SK-N-SH (cell line): Measurements from ENCODE around the gene OSGEP. TPM values are rescaled to one million over a fixed set of nuclear protein-coding genes. Genes with fewer than 3 reads are reported as not detected.

ENCODE experiments used
- CTCF ChIA-PET: fragments of 300-600, 350-600 bp; formaldehyde crosslinking; extraction: SDS; loops from one replicate; lab custom pipeline; 2021; lab: Yijun Ruan, JAX
- POLR2A ChIA-PET: fragments of 350-600 bp; sonication (Branson Sonifier 250); formaldehyde crosslinking; extraction: SDS; loops from one replicate; lab custom pipeline; 2020; ENCODE audit warnings: antibody characterized with exemption, inconsistent platforms; lab: Yijun Ruan, JAX
- DNase-seq: peaks from one replicate; pipeline ENCODE4 v3.0.0; 2012
- H2AFZ ChIP-seq: fragments of 200-600 bp; sonication (generic); 2 replicates; pipeline ENCODE4 v1.8.1; 2016; ENCODE audit warnings: antibody characterized with exemption, mild to moderate bottlenecking, low read depth
- H3F3A ChIP-seq: fragments of 200-600 bp; sonication (generic); replicated peaks from 2 replicates; pipeline ENCODE3; 2016; ENCODE audit warnings: antibody characterized with exemption, mild to moderate bottlenecking; ENCODE audit not compliant: insufficient read depth
- H3K27ac ChIP-seq, 2 experiments: fragments of 200-500 bp in 1 of 2; fragments of 200-600 bp in 1 of 2; sonication (Bioruptor generic) in 1 of 2; sonication (generic), shearing (Covaris generic) in 1 of 2; 2 replicates each; pipeline versions ENCODE4 v1.5.1 to v1.6.1; 2014 to 2016; ENCODE audit warnings: low read depth in 2 of 2, inconsistent platforms in 1 of 2, low read length in 1 of 2, mild to moderate bottlenecking in 1 of 2, mixed read lengths in 1 of 2
- H3K27me3 ChIP-seq: fragments of 200-600 bp; sonication (generic), shearing (Covaris generic); 2 replicates; pipeline ENCODE4 v1.6.1; 2016; ENCODE audit warnings: mixed run types; ENCODE audit not compliant: insufficient read depth
- H3K36me3 ChIP-seq, 2 experiments: fragments of 200-500 bp in 1 of 2; fragments of 200-600 bp in 1 of 2; sonication (Bioruptor generic) in 1 of 2; sonication (generic) in 1 of 2; replicated peaks in 1 of 2; 2 replicates each; pipeline versions ENCODE3 to v1.5.1; 2014 to 2016; ENCODE audit warnings: low read length in 1 of 2, mild to moderate bottlenecking in 1 of 2; ENCODE audit not compliant: insufficient read depth in 2 of 2, control insufficient read depth in 1 of 2
- H3K4me1 ChIP-seq, 2 experiments: fragments of 200-500 bp in 1 of 2; fragments of 200-600 bp in 1 of 2; sonication (Bioruptor generic) in 1 of 2; sonication (generic), shearing (Covaris generic) in 1 of 2; 2 replicates each; pipeline versions ENCODE4 v1.5.1 to v1.6.1; 2014 to 2016; ENCODE audit warnings: low read depth in 1 of 2, low read length in 1 of 2, mixed run types in 1 of 2; ENCODE audit not compliant: insufficient read depth in 2 of 2, control insufficient read depth in 1 of 2
- H3K4me2 ChIP-seq: fragments of 200-600 bp; sonication (generic), shearing (Covaris generic); 2 replicates; pipeline ENCODE4 v1.6.1; 2017; ENCODE audit warnings: mixed run types
- H3K4me3 ChIP-seq, 2 experiments: fragments of 200-500 bp in 1 of 2; fragments of 200-600 bp in 1 of 2; sonication (Bioruptor generic) in 1 of 2; sonication (generic), shearing (Covaris generic) in 1 of 2; 2 replicates each; pipeline versions ENCODE4 v1.5.1 to v1.8.1; 2014 to 2016; ENCODE audit warnings: low read depth in 2 of 2, inconsistent platforms in 1 of 2, low read length in 1 of 2, mild to moderate bottlenecking in 1 of 2, mixed read lengths in 1 of 2, moderate library complexity in 1 of 2
- H3K79me2 ChIP-seq: fragments of 200-600 bp; sonication (generic); 2 replicates; pipeline ENCODE4 v1.8.1; 2017; ENCODE audit warnings: mild to moderate bottlenecking; ENCODE audit not compliant: insufficient read depth
- H3K9ac ChIP-seq: fragments of 200-600 bp; sonication (generic); 2 replicates; pipeline ENCODE4 v1.6.1; 2017; ENCODE audit warnings: mixed run types
- H3K9me2 ChIP-seq: fragments of 200-600 bp; sonication (generic); 2 replicates; pipeline ENCODE4 v1.6.1; 2017; ENCODE audit warnings: mixed run types
- H3K9me3 ChIP-seq: fragments of 200-600 bp; sonication (generic); 2 replicates; pipeline ENCODE4 v1.6.1; 2017; ENCODE audit warnings: mixed run types, mild to moderate bottlenecking, moderate library complexity
- H4K20me1 ChIP-seq: fragments of 200-600 bp; sonication (generic); 2 replicates; pipeline ENCODE4 v1.6.1; 2017; ENCODE audit warnings: mild to moderate bottlenecking, mixed run types; ENCODE audit not compliant: insufficient read depth
- CHD2 ChIP-seq: fragments of 150-350 bp; IDR thresholded peaks from 2 replicates; pipeline ENCODE4 v1.6.1; 2018; ENCODE audit warnings: low read length; ENCODE audit not compliant: partially characterized antibody
- EP300 ChIP-seq, 2 experiments: IDR thresholded peaks; 2 replicates each; pipeline versions ENCODE4 v1.4.0 to v1.6.1; 2012; ENCODE audit warnings: borderline replicate concordance in 1 of 2, low read depth in 1 of 2, low read length in 1 of 2
- FOSL2 ChIP-seq: IDR thresholded peaks from 2 replicates; pipeline ENCODE4 v1.4.0; 2012; ENCODE audit warnings: low read depth, mild to moderate bottlenecking, moderate library complexity, borderline replicate concordance
- FOXJ3 ChIP-seq: sonication (generic); formaldehyde crosslinking; IDR thresholded peaks from 2 replicates; pipeline ENCODE4 v1.5.1; 2020; ENCODE audit warnings: mild to moderate bottlenecking, missing genetic modification reagents
- FOXM1 ChIP-seq: IDR thresholded peaks from 2 replicates; pipeline ENCODE4 v1.4.0; 2012; ENCODE audit warnings: low read depth, mild to moderate bottlenecking
- GABPA ChIP-seq: IDR thresholded peaks from 2 replicates; pipeline ENCODE4 v1.4.0; 2012; ENCODE audit warnings: low read depth, mild to moderate bottlenecking
- GATA2 ChIP-seq: sonication (generic); formaldehyde crosslinking; IDR thresholded peaks from 2 replicates; pipeline ENCODE4 v1.5.0; 2020; ENCODE audit warnings: mild to moderate bottlenecking, missing genetic modification reagents
- JUND ChIP-seq: IDR thresholded peaks from 2 replicates; pipeline ENCODE4 v1.4.0; 2012
- MEF2A ChIP-seq: IDR thresholded peaks from 2 replicates; pipeline ENCODE4 v1.4.0; 2012; ENCODE audit warnings: low read depth, borderline replicate concordance
- MXI1 ChIP-seq: IDR thresholded peaks from 2 replicates; pipeline ENCODE4 v1.6.1; 2012; ENCODE audit warnings: mild to moderate bottlenecking, low read depth, low read length, improper control_type of control experiment
- RAD21 ChIP-seq: IDR thresholded peaks from 2 replicates; pipeline ENCODE4 v1.6.1; 2012; ENCODE audit warnings: mild to moderate bottlenecking, low read length
- RCOR1 ChIP-seq: fragments of 150-350 bp; IDR thresholded peaks from 2 replicates; pipeline ENCODE4 v1.6.1; 2017; ENCODE audit warnings: antibody characterized with exemption, low read length
- RFX5 ChIP-seq: IDR thresholded peaks from 2 replicates; pipeline ENCODE4 v1.6.1; 2012; ENCODE audit warnings: mild to moderate bottlenecking, improper control_type of control experiment, low read length
- RXRA ChIP-seq: IDR thresholded peaks from 2 replicates; pipeline ENCODE4 v1.4.0; 2012; ENCODE audit warnings: low read depth, mild to moderate bottlenecking, borderline replicate concordance
- TAF1 ChIP-seq: IDR thresholded peaks from 2 replicates; pipeline ENCODE4 v1.6.1; 2012; ENCODE audit warnings: low read depth, mild to moderate bottlenecking, low read length, moderate library complexity, borderline replicate concordance
- TCF12 ChIP-seq: IDR thresholded peaks from 2 replicates; pipeline ENCODE4 v1.4.0; 2012
- TEAD4 ChIP-seq: IDR thresholded peaks from 2 replicates; pipeline ENCODE4 v1.4.0; 2012; ENCODE audit warnings: mild to moderate bottlenecking, borderline replicate concordance; ENCODE audit not compliant: insufficient read depth
- YY1 ChIP-seq: IDR thresholded peaks from 2 replicates; pipeline ENCODE4 v1.4.0; 2012; ENCODE audit warnings: low read depth, mild to moderate bottlenecking
- ZBTB33 ChIP-seq: IDR thresholded peaks from 2 replicates; pipeline ENCODE4 v1.4.0; 2012; ENCODE audit warnings: low read depth, borderline replicate concordance
- WGBS: methylation state at CpG from one replicate; pipeline ENCODE4 v1.1.6; 2017; ENCODE audit warnings: low lambda C conversion rate; 5-methylcytosine and 5-hydroxymethylcytosine counted together
- polyA plus RNA-seq, 3 experiments: library from polyadenylated mRNA; depleted of rRNA; stranded (reverse); fragments of >200 nt; gene quantifications; 2 replicates each; pipeline ENCODE4 v1.2.3, GENCODE V29; 2012
- TF ChIP-seq, protein P1 (sequence below): fragments of 200-600 bp; sonication (generic); IDR thresholded peaks from 2 replicates; pipeline ENCODE4 v1.6.1; 2017; ENCODE audit warnings: antibody characterized with exemption, mild to moderate bottlenecking, moderate library complexity
- TF ChIP-seq, protein P2 (sequence below): IDR thresholded peaks from 2 replicates; pipeline ENCODE4 v1.4.0; 2012; ENCODE audit warnings: low read depth, borderline replicate concordance

Gene OSGEP
- polyA plus RNA-seq, 1 of the 3 experiments (the other 2 are of a cell fraction) = 32.9 TPM

DNA sequence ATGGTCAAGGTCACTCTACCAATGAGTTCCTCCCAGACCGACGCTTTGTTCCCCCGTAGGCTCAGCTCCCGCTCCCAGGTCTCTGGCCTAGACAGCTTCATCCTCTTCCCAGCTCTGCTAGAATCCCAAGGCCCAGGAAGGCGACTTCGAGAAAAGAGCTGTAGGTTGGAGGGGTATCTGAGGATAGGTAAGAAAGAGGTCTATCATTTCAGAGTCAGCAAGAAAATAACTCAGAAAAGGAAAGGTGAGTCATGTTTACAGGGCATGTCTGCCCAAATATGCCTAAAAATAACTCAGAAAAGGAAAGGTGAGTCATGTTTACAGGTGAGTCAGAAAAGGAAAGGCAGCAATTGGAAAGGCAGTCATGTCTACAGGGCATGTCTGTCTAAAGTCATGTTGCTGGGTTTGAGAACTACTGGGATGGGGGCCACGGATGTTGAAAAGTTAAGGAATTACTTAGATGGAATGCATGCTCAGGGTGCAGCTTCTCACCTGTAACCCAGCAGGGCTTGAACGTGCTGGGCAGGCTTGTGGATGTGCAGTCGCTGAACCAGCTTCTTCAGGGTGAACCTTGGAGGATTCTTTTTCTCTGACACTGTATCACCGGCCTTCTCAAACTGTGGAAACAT, 53.5 kb downstream of the OSGEP start:
- H3K4me1 ChIP-seq = no peaks in the 10 kb centered on the region
- no peak for TF ChIP-seq MXI1
- no peak for TF ChIP-seq GABPA
- TF ChIP-seq MEF2A = peak; percentile 84
- TF ChIP-seq ZBTB33 = no peak
- TF ChIP-seq FOSL2 = peak; percentile 41
- no peak for TF ChIP-seq RFX5
- TF ChIP-seq CHD2 = no peak
- no peak for TF ChIP-seq JUND
- no peak for TF ChIP-seq TEAD4
- no peak for TF ChIP-seq RXRA
- TF ChIP-seq RAD21 = no peak
- TF ChIP-seq, protein P1, sequence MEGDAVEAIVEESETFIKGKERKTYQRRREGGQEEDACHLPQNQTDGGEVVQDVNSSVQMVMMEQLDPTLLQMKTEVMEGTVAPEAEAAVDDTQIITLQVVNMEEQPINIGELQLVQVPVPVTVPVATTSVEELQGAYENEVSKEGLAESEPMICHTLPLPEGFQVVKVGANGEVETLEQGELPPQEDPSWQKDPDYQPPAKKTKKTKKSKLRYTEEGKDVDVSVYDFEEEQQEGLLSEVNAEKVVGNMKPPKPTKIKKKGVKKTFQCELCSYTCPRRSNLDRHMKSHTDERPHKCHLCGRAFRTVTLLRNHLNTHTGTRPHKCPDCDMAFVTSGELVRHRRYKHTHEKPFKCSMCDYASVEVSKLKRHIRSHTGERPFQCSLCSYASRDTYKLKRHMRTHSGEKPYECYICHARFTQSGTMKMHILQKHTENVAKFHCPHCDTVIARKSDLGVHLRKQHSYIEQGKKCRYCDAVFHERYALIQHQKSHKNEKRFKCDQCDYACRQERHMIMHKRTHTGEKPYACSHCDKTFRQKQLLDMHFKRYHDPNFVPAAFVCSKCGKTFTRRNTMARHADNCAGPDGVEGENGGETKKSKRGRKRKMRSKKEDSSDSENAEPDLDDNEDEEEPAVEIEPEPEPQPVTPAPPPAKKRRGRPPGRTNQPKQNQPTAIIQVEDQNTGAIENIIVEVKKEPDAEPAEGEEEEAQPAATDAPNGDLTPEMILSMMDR = no peak
- no peak for TF ChIP-seq FOXM1
- H3K27me3 ChIP-seq = no peaks in the 10 kb centered on the region
- no peak overlapping the region; a peak in 1 of 4 replicates for H3K27ac ChIP-seq
- peaks cover 6% of the 10 kb centered on the region for H3K79me2 ChIP-seq
- no peak overlapping the region for H3K4me2 ChIP-seq
- no peak overlapping the region for H3K9ac ChIP-seq
- 91% methylated on average over 10 of the region's 10 CpGs for WGBS
- no peak overlapping the region for H3K4me3 ChIP-seq
- no peaks in the 10 kb centered on the region for H3K9me2 ChIP-seq
- peaks cover 40 to 44% of the 10 kb centered on the region in 2 experiments for H3K36me3 ChIP-seq
- ChIA-PET POLR2A (no interaction called here), CTCF (no interaction called here)
- no peaks in the 10 kb centered on the region for H4K20me1 ChIP-seq
- H3K9me3 ChIP-seq = no peaks in the 10 kb centered on the region
- DNase-seq = no peak
- H3F3A ChIP-seq = no peaks in the 10 kb centered on the region
- no peak overlapping the region for H2AFZ ChIP-seq

GRCh38 chr14:20400589-20400964, 54.0 kb downstream of the OSGEP start:
- no peak overlapping the region for H3K4me3 ChIP-seq
- no peaks in the 10 kb centered on the region for H3F3A ChIP-seq
- H3K36me3 ChIP-seq = peaks cover 44 to 48% of the 10 kb centered on the region in 2 experiments
- no peaks in the 10 kb centered on the region for H3K4me1 ChIP-seq
- H3K9me3 ChIP-seq = no peaks in the 10 kb centered on the region
- ChIA-PET POLR2A (no interaction called here), CTCF (no interaction called here)
- H2AFZ ChIP-seq = no peak overlapping the region
- H4K20me1 ChIP-seq = no peaks in the 10 kb centered on the region
- no peak overlapping the region for H3K9ac ChIP-seq
- DNase-seq = no peak
- H3K4me2 ChIP-seq = no peak overlapping the region
- H3K27me3 ChIP-seq = no peaks in the 10 kb centered on the region
- peaks cover 5% of the 10 kb centered on the region for H3K79me2 ChIP-seq
- no peak overlapping the region for H3K27ac ChIP-seq
- WGBS = 95% methylated on average over 1 of the region's 1 CpG
- H3K9me2 ChIP-seq = no peaks in the 10 kb centered on the region
- TF ChIP-seq RCOR1 (no peak), FOXJ3 (CRISPR knock-in tag) (no peak), YY1 (no peak), GABPA (no peak), GATA2 (CRISPR knock-in tag) (no peak), TAF1 (no peak), RAD21 (no peak), MXI1 (no peak), TCF12 (no peak), EP300 (IDR thresholded peaks at IDR 0.05; ENCODE audit: borderline replicate concordance in 1 of 2, low read depth in 1 of 2, low read length in 1 of 2) (no peak), MEF2A (no peak), FOXM1 (no peak), RFX5 (no peak)
- TF ChIP-seq, protein P1 = no peak
- TF ChIP-seq, protein P2, sequence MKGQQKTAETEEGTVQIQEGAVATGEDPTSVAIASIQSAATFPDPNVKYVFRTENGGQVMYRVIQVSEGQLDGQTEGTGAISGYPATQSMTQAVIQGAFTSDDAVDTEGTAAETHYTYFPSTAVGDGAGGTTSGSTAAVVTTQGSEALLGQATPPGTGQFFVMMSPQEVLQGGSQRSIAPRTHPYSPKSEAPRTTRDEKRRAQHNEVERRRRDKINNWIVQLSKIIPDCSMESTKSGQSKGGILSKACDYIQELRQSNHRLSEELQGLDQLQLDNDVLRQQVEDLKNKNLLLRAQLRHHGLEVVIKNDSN = no peak
